ENCODE data around the gene KCNAB1. TPM values are rescaled to one million over a fixed set of nuclear protein-coding genes. Genes with fewer than 3 reads are reported as not detected.

KCNAB1 gene
- total RNA-seq, 2 experiments from 2014 or later, result not detected

GRCh38 chr3:156151824-156152428 lies 31.5 kb downstream of the KCNAB1 start:
- POLR2A ChIA-PET, result interaction anchor here (0.5 kb wide), 1 partner anchor 46 kb away, joined by 3 read pairs; no protein-coding TSS in a partner anchor
- no TSS peak for BruUV-seq (replicated peaks)
- intact Hi-C loops (cut with micrococcal nuclease; ENCODE audit: unreplicated experiment), result loop anchor here (1.0 to 10.0 kb wide), 4 partner anchors 357 to 1053 kb away; no protein-coding TSS in a partner anchor

GRCh38 chr3:156158656-156159295 lies 38.4 kb downstream of the KCNAB1 start:
- ChIA-PET POLR2A (interaction anchor here (0.7 to 0.8 kb wide), 2 partner anchors 22 to 189 kb away, joined by 3 to 4 read pairs; no protein-coding TSS in a partner anchor), CTCF (ENCODE audit: unreplicated experiment) (interaction anchor here (1.0 kb wide), 1 partner anchor 79 kb away, joined by 3 read pairs; no protein-coding TSS in a partner anchor)
- no peak for DNase-seq (ENCODE audit: low spot score)
- no peak for TF ChIP-seq EZH2phosphoT487 (IDR thresholded peaks at IDR 0.05; ENCODE audit: borderline replicate concordance, low read depth, low read length)
- TF ChIP-seq CTCF (conservative IDR thresholded peaks at IDR 0.05; ENCODE audit: low read length), result no peak
- Histone ChIP-seq H3K27ac (ENCODE audit: low read depth, low read length, poor library complexity, severe bottlenecking) (no peak overlapping the region), H3K9me2 (ENCODE audit: insufficient read depth, low read length) (no peaks in the 10 kb centered on the region), H2AFZ (ENCODE audit: low read length) (no peak overlapping the region), H3K4me1 (ENCODE audit: insufficient read depth, low read length, poor library complexity, severe bottlenecking) (no peaks in the 10 kb centered on the region), H3K4me3 (ENCODE audit: low read depth, low read length, poor library complexity, severe bottlenecking) (no peak overlapping the region), H3K79me2 (ENCODE audit: insufficient read depth, low read depth, low read length) (no peaks in the 10 kb centered on the region), H3K4me2 (ENCODE audit: low read length) (no peak overlapping the region), H3K9me3 (ENCODE audit: low read length) (no peaks in the 10 kb centered on the region), H3K36me3 (ENCODE audit: insufficient read depth, low read length) (no peaks in the 10 kb centered on the region), H4K20me1 (ENCODE audit: insufficient read depth, low read length) (no peaks in the 10 kb centered on the region)
- BruUV-seq (replicated peaks), result no TSS peak
- intact Hi-C loops (cut with micrococcal nuclease; ENCODE audit: unreplicated experiment), result loop anchor here (10.0 kb wide), 1 partner anchor 1046 kb away; no protein-coding TSS in a partner anchor

More at GRCh38 chr3:156151824-156152428, 31.5 kb downstream of the KCNAB1 start:
- CTCF ChIA-PET (ENCODE audit: unreplicated experiment), result interaction anchor here (0.7 kb wide), 1 partner anchor 363 kb away, joined by 3 read pairs; no protein-coding TSS in a partner anchor
- H3K9me3 ChIP-seq (ENCODE audit: low read length), result no peaks in the 10 kb centered on the region
- no peak overlapping the region; the same call in 1 of the 2 replicates for H2AFZ ChIP-seq (ENCODE audit: low read length)
- no peaks in the 10 kb centered on the region for H3K4me1 ChIP-seq (ENCODE audit: insufficient read depth, low read length, poor library complexity, severe bottlenecking)
- no peak overlapping the region for H3K4me2 ChIP-seq (ENCODE audit: low read length)
- H4K20me1 ChIP-seq (ENCODE audit: insufficient read depth, low read length), result no peaks in the 10 kb centered on the region
- H3K36me3 ChIP-seq (ENCODE audit: insufficient read depth, low read length), result no peaks in the 10 kb centered on the region
- peak; percentile 51 for DNase-seq (ENCODE audit: low spot score)
- no peaks in the 10 kb centered on the region for H3K79me2 ChIP-seq (ENCODE audit: insufficient read depth, low read depth, low read length)
- H3K27ac ChIP-seq (ENCODE audit: low read depth, low read length, poor library complexity, severe bottlenecking), result no peak overlapping the region
- no peaks in the 10 kb centered on the region for H3K9me2 ChIP-seq (ENCODE audit: insufficient read depth, low read length)
- H3K4me3 ChIP-seq (ENCODE audit: low read depth, low read length, poor library complexity, severe bottlenecking), result no peak overlapping the region
- TF ChIP-seq EZH2phosphoT487 (IDR thresholded peaks at IDR 0.05; ENCODE audit: borderline replicate concordance, low read depth, low read length) (no peak), CTCF (conservative IDR thresholded peaks at IDR 0.05; ENCODE audit: low read length) (peak; percentile 91)

Data from OCI-LY7 (cell line).